HUES48 (cell line): ENCODE measurements around the gene DDB1.

Source experiments
- H3K27ac ChIP-seq: one replicate; pipeline ENCODE4 v1.7.0; 2013; ENCODE audit warnings: low read depth, low read length, inconsistent platforms
- H3K27me3 ChIP-seq: 2 replicates; pipeline ENCODE4 v1.6.1; 2013; ENCODE audit warnings: mild to moderate bottlenecking, low read length; ENCODE audit not compliant: control insufficient read depth, insufficient read depth
- H3K36me3 ChIP-seq: 2 replicates; pipeline ENCODE4 v1.6.1; 2013; ENCODE audit warnings: low read length; ENCODE audit not compliant: control insufficient read depth, insufficient read depth
- H3K4me1 ChIP-seq: 2 replicates; pipeline ENCODE4 v1.6.1; 2013; ENCODE audit warnings: mild to moderate bottlenecking, low read length; ENCODE audit not compliant: control insufficient read depth, insufficient read depth
- H3K4me3 ChIP-seq: 2 replicates; pipeline ENCODE4 v1.5.1; 2013; ENCODE audit warnings: mild to moderate bottlenecking, low read depth, low read length
- H3K9ac ChIP-seq: 2 replicates; pipeline ENCODE4 v1.6.1; 2013; ENCODE audit warnings: mild to moderate bottlenecking, low read depth, low read length, moderate library complexity
- H3K9me3 ChIP-seq: 2 replicates; pipeline ENCODE4 v1.6.1; 2013; ENCODE audit warnings: low read length; ENCODE audit not compliant: control insufficient read depth, insufficient read depth

Gene DDB1

DNA sequence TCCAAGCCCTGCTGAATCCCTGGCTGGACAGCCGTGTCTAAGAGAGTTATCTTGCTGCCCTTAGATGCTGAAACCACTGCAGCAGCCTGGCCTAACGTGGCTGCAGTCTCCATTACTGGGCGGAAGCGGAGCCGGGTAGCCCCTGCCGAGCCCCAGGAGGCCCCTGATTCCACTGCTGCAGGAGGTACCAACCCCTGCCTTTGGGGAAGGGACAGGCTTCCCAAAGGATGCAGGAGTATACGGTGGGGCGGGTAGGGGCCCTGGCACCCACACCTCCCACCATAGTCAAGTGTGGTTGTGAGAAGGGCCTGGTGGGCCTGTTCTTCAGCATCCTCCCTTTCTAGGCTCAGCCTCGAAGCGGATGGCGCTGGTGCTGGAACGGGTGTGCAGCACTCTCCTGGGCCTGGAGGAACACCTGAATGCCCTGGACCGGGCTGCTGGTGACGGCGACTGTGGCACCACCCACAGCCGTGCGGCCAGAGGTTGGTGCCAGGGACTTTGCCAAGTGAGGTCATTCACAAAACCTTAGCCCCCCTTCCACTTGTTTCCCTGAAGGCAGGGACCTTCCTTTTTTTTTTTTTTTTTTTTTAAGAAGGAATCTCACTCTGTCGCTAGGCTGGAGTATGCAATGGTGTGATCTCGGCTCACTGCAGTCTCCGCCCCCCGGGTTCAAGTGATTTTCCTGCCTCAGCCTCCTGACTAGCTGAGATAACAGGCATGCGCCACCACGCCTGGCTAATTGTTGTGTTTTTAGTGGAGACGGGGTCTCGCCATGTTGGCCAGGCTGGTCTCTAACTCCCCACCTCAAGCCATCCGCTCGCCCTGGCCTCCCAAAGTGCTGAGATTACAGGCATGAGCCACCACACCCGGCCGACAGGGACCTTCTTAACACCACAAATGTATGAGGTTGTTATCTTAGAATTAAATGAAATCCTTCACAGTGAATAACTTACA is 11.2 kb upstream of the DDB1 start:
- H3K9ac ChIP-seq, result no peak overlapping the region
- H3K36me3 ChIP-seq, result peaks cover 18% of the 10 kb centered on the region
- no peaks in the 10 kb centered on the region for H3K9me3 ChIP-seq
- no peaks in the 10 kb centered on the region for H3K4me1 ChIP-seq
- H3K27ac ChIP-seq, result no peak overlapping the region
- H3K27me3 ChIP-seq, result no peaks in the 10 kb centered on the region
- no peak overlapping the region for H3K4me3 ChIP-seq

GRCh38 chr11:61342207-61342803 is 9.4 kb upstream of the DDB1 start:
- no peak overlapping the region for H3K4me3 ChIP-seq
- H3K9me3 ChIP-seq, result no peaks in the 10 kb centered on the region
- no peak overlapping the region for H3K27ac ChIP-seq
- no peak overlapping the region for H3K9ac ChIP-seq
- H3K27me3 ChIP-seq, result no peaks in the 10 kb centered on the region
- peaks cover 8% of the 10 kb centered on the region; the same call in 1 of the 2 replicates for H3K36me3 ChIP-seq
- H3K4me1 ChIP-seq, result no peaks in the 10 kb centered on the region

DNA sequence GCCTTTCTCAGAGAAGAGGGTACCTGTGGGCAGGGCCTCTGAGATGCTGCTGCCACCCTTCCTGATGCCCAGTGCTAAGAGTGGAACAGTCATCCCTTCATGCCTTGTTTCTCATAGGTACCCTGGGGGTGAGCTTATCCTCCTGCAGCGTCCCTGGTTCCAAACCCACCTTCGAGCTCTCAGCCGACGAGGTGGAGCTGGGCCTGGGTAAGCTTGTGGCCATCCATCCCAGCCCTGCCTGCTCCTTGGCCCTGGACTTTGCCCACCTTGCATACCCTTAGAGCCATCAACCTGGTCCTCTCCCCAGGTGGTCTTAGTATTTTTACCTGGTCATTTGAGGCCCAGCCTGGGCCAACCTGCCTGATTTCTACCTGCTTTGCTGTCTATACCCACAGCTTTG is 8.8 kb upstream of the DDB1 start:
- no peaks in the 10 kb centered on the region for H3K4me1 ChIP-seq
- H3K9ac ChIP-seq, result no peak overlapping the region
- no peaks in the 10 kb centered on the region for H3K9me3 ChIP-seq
- peaks cover 8% of the 10 kb centered on the region; the same call in 1 of the 2 replicates for H3K36me3 ChIP-seq
- no peak overlapping the region for H3K4me3 ChIP-seq
- no peak overlapping the region for H3K27ac ChIP-seq
- H3K27me3 ChIP-seq, result no peaks in the 10 kb centered on the region

GRCh38 chr11:61340979-61341378 is 8.1 kb upstream of the DDB1 start:
- Histone ChIP-seq H3K27ac (no peak overlapping the region), H3K9ac (no peak overlapping the region), H3K36me3 (peaks cover 8% of the 10 kb centered on the region; the same call in 1 of the 2 replicates), H3K9me3 (no peaks in the 10 kb centered on the region), H3K27me3 (no peaks in the 10 kb centered on the region), H3K4me3 (no peak overlapping the region), H3K4me1 (peaks cover 4% of the 10 kb centered on the region; the same call in 1 of the 2 replicates)

- H3K27ac ChIP-seq, result no peak overlapping the region
- no peak overlapping the region for H3K4me3 ChIP-seq
- H3K27me3 ChIP-seq, result no peaks in the 10 kb centered on the region
- H3K36me3 ChIP-seq, result peaks cover 5% of the 10 kb centered on the region; the same call in 1 of the 2 replicates
- H3K9me3 ChIP-seq, result no peaks in the 10 kb centered on the region
- peaks cover 13% of the 10 kb centered on the region for H3K4me1 ChIP-seq
- H3K9ac ChIP-seq, result no peak overlapping the region
These were observed 6.6 kb upstream of the DDB1 start for GRCh38 chr11:61339490-61339878.

GRCh38 chr11:61338783-61339489 is 6.0 kb upstream of the DDB1 start:
- Histone ChIP-seq H3K27ac (no peak overlapping the region), H3K4me3 (no peak overlapping the region), H3K27me3 (no peaks in the 10 kb centered on the region), H3K9ac (no peak overlapping the region), H3K36me3 (peaks cover 3% of the 10 kb centered on the region; the same call in 1 of the 2 replicates), H3K9me3 (no peaks in the 10 kb centered on the region), H3K4me1 (peaks cover 14% of the 10 kb centered on the region)

- Histone ChIP-seq H3K4me1 (peaks cover 18% of the 10 kb centered on the region), H3K9me3 (no peaks in the 10 kb centered on the region), H3K36me3 (peaks cover 3% of the 10 kb centered on the region; the same call in 1 of the 2 replicates), H3K4me3 (no peak overlapping the region), H3K27ac (no peak overlapping the region), H3K9ac (no peak overlapping the region), H3K27me3 (no peaks in the 10 kb centered on the region)
These were observed 5.0 kb upstream of the DDB1 start for GRCh38 chr11:61337706-61338470.

DNA sequence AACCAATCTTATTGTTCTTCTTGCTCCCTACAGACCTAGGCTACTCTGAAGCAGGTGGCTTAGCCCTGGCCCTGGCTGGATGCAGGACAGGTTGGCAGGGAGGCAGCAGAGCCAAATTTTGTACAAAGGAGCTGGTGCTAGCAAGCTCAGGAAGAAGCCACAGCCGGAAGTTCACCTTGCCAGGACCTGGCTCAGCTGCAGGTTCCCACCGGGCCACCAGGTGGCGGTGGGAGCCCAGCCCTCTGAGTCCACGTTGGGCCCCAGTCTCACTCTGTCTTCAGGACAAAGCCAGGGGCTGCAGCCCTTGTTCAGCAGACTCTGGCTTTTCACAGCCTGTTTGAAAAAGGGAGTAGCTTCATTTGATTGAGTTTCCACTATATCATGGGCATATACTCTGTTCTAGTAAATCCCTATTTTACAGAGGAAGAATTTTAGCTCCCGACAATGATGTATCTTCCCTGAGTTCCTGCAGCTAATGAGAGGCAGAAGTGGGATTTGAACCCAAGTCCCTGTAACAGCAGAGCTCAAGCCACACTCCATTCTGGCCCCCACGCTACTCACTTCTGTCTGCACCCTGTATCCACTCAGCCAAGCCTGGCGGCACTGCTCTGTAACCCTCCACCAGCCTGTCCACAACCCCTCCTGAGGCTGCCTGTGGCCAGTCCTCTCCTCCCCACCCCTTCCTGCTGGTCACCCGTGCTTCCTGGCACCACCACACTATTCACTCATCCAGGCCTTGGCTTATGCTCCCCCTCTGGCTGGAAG is 3.4 kb upstream of the DDB1 start:
- H3K36me3 ChIP-seq, result peaks cover 3% of the 10 kb centered on the region; the same call in 1 of the 2 replicates
- no peak overlapping the region for H3K4me3 ChIP-seq
- H3K27me3 ChIP-seq, result no peaks in the 10 kb centered on the region
- peaks cover 26% of the 10 kb centered on the region for H3K4me1 ChIP-seq
- H3K27ac ChIP-seq, result peak overlapping the region; percentile 71
- 0 out of 2 replicates have a peak overlapping the region, but pooled peaks have one; percentile 9 for H3K9ac ChIP-seq
- no peaks in the 10 kb centered on the region for H3K9me3 ChIP-seq

- no peak overlapping the region for H3K27ac ChIP-seq
- no peaks in the 10 kb centered on the region for H3K9me3 ChIP-seq
- no peaks in the 10 kb centered on the region for H3K27me3 ChIP-seq
- peaks cover 26% of the 10 kb centered on the region for H3K4me1 ChIP-seq
- no peak overlapping the region for H3K4me3 ChIP-seq
- peaks cover 10% of the 10 kb centered on the region; the same call in 1 of the 2 replicates for H3K36me3 ChIP-seq
- no peak overlapping the region for H3K9ac ChIP-seq
These were observed 2.4 kb upstream of the DDB1 start for GRCh38 chr11:61335355-61335710.
